ENCODE measurements around the gene LPAR1. TPM values are rescaled to one million over a fixed set of nuclear protein-coding genes. Genes with fewer than 3 reads are reported as not detected.

The LPAR1 gene
- total RNA-seq, 2 donors from 2014 or later, result 5.0 to 5.9 TPM

- DNase-seq, result no peak
- Histone ChIP-seq H3K36me3 (ENCODE audit: control insufficient read depth, insufficient read depth, low read length) (no peaks in the 10 kb centered on the region), H3K4me3 (ENCODE audit: low read length) (no peak overlapping the region), H3K27me3 (ENCODE audit: control insufficient read depth, insufficient read depth, low read length, poor library complexity, severe bottlenecking) (no peaks in the 10 kb centered on the region), H3K9ac (ENCODE audit: extremely low read depth, low read length, poor library complexity, severe bottlenecking) (no peak overlapping the region), H3K27ac (ENCODE audit: low read depth, low read length) (no peak overlapping the region), H3K9me3 (ENCODE audit: control insufficient read depth, low read length) (no peaks in the 10 kb centered on the region), H3K4me1 (ENCODE audit: control insufficient read depth, insufficient read depth, low read length) (no peaks in the 10 kb centered on the region)
- TF ChIP-seq CTCF (conservative IDR thresholded peaks at IDR 0.05), result no peak
- H3K27me3 Mint-ChIP-seq (ENCODE audit: insufficient read depth), result no peaks in the 10 kb centered on the region
- no peak overlapping the region for H3K4me3 Mint-ChIP-seq
- no peaks in the 10 kb centered on the region for H3K36me3 Mint-ChIP-seq (ENCODE audit: low read depth)
- H3K4me1 Mint-ChIP-seq, result no peaks in the 10 kb centered on the region
- no peak overlapping the region for H3K27ac Mint-ChIP-seq
- 94 to 99% methylated on average over 3 of the region's 3 CpGs for WGBS, 2 experiments (ENCODE audit: insufficient coverage in 1 of 2, insufficient read length in 1 of 2)
- H3K9me3 Mint-ChIP-seq, result no peaks in the 10 kb centered on the region
Measured at GRCh38 chr9:110932863-110933262, 105.4 kb downstream of the LPAR1 start.

GRCh38 chr9:110928599-110928998, 109.7 kb downstream of the LPAR1 start:
- no peak for DNase-seq
- 81 to 100% methylated on average over 2 of the region's 2 CpGs for WGBS, 2 experiments (ENCODE audit: insufficient coverage in 1 of 2, insufficient read length in 1 of 2)
- Histone ChIP-seq H3K4me1 (ENCODE audit: control insufficient read depth, insufficient read depth, low read length) (no peaks in the 10 kb centered on the region), H3K27me3 (ENCODE audit: control insufficient read depth, insufficient read depth, low read length, poor library complexity, severe bottlenecking) (no peaks in the 10 kb centered on the region), H3K27ac (ENCODE audit: low read depth, low read length) (no peak overlapping the region), H3K4me3 (ENCODE audit: low read length) (no peak overlapping the region), H3K36me3 (ENCODE audit: control insufficient read depth, insufficient read depth, low read length) (no peaks in the 10 kb centered on the region), H3K9ac (ENCODE audit: extremely low read depth, low read length, poor library complexity, severe bottlenecking) (no peak overlapping the region), H3K9me3 (ENCODE audit: control insufficient read depth, low read length) (no peaks in the 10 kb centered on the region)
- no peak for TF ChIP-seq CTCF (conservative IDR thresholded peaks at IDR 0.05)
- no peaks in the 10 kb centered on the region for H3K27me3 Mint-ChIP-seq (ENCODE audit: insufficient read depth)
- no peaks in the 10 kb centered on the region for H3K9me3 Mint-ChIP-seq
- no peak overlapping the region for H3K4me3 Mint-ChIP-seq
- H3K27ac Mint-ChIP-seq, result no peak overlapping the region
- no peaks in the 10 kb centered on the region for H3K36me3 Mint-ChIP-seq (ENCODE audit: low read depth)
- H3K4me1 Mint-ChIP-seq, result no peaks in the 10 kb centered on the region

GRCh38 chr9:110926828-110927487, 111.3 kb downstream of the LPAR1 start:
- Histone ChIP-seq H3K4me3 (ENCODE audit: low read length) (no peak overlapping the region), H3K27ac (ENCODE audit: low read depth, low read length) (no peak overlapping the region), H3K9me3 (ENCODE audit: control insufficient read depth, low read length) (no peaks in the 10 kb centered on the region), H3K4me1 (ENCODE audit: control insufficient read depth, insufficient read depth, low read length) (no peaks in the 10 kb centered on the region), H3K9ac (ENCODE audit: extremely low read depth, low read length, poor library complexity, severe bottlenecking) (no peak overlapping the region), H3K27me3 (ENCODE audit: control insufficient read depth, insufficient read depth, low read length, poor library complexity, severe bottlenecking) (no peaks in the 10 kb centered on the region), H3K36me3 (ENCODE audit: control insufficient read depth, insufficient read depth, low read length) (no peaks in the 10 kb centered on the region)
- Mint-ChIP-seq H3K9me3 (no peaks in the 10 kb centered on the region), H3K27me3 (ENCODE audit: insufficient read depth) (no peaks in the 10 kb centered on the region), H3K27ac (no peak overlapping the region), H3K4me3 (no peak overlapping the region), H3K4me1 (no peaks in the 10 kb centered on the region), H3K36me3 (ENCODE audit: low read depth) (no peaks in the 10 kb centered on the region)
- TF ChIP-seq CTCF (conservative IDR thresholded peaks at IDR 0.05), result no peak
- 94 to 96% methylated on average over 9 to 10 of the region's 10 CpGs for WGBS, 2 experiments (ENCODE audit: insufficient coverage in 1 of 2, insufficient read length in 1 of 2)
- no peak for DNase-seq

Data from endodermal cell (in vitro differentiated cells).